NCI-H2107 treated with DMSO at 0.1 percent for 48 hours (cell line): Measurements from ENCODE around the gene NECTIN2.
A peak's percentile ranks its signal among the peaks of the same experiment; 100 is the strongest.

Experiments
- DNase-seq: peaks from one replicate; lab custom pipeline; 2025; ENCODE audit not compliant: unreplicated experiment; lab: John Stamatoyannopoulos, UW

The NECTIN2 gene

GRCh38 chr19:44845612-44846454 lies at the start of gene NECTIN2:
Gene NECTIN2 (plus strand): TSS chr19:44846297. CDS start chr19:44846526, 229 bp downstream.
- peak; percentile 91 for DNase-seq

GRCh38 chr19:44796701-44797115 lies 49.4 kb upstream of the NECTIN2 start:
- DNase-seq = peak; percentile 61

DNA sequence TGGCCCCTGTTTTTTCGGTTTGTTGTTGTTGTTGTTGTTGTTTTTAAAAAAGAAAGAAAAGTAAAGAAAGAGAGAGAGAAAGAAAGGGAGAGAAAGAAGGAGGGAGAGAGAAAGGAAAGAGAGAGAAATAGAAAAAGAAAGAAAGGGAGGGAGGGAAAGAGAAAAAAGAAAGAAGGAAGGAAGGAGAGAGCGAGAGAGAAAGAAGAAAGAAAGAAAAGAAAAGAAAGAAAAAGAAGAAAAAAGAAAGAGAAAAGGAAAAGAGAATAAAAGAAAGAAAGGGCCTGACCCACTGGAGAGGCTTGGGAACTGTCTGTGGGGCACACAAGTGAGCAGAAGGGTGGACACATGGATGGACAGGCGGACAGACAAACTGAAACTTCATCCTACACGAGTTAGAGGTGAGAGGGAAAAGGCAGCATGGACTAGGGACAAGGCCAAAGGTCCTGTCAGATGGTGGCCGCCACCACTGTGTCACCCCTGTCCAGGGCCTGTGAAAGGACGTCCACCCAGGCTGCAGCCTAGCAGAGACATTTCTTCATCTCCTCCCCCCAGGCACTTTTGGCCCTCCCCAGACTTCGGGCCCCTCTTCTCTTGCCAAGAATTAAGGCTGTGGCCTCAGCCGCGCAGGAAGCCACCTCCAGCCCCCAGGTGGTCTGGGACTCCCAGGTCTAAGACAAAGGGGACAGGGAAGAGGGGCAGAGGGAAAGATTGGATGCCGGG lies 46.3 kb upstream of the NECTIN2 start:
- DNase-seq = no peak

DNA sequence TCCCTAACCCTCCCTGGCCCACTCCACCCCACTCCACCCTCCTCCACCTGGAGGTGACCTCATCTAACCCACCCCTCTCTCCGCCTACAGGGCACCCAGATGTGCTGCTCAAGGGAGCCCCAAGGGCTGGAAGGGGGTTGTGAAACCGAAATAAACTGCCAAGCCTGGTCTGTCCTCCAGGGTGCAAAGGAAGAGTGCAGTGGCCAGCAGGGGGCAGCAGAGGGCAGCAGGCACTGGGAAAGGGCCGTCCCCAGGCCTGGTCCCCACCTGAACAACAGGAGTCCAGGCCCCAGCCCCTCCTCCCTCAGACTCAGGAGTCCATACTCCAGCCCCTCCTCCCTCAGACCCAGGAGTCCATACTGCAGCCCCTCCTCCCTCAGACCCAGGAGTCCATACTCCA lies 45.6 kb upstream of the NECTIN2 start:
- DNase-seq = peak; percentile 46

- DNase-seq = no peak
Measured at GRCh38 chr19:44803442-44804428, 42.4 kb upstream of the NECTIN2 start.

GRCh38 chr19:44806291-44806690 lies 39.8 kb upstream of the NECTIN2 start:
- DNase-seq = no peak

- peak; percentile 40 for DNase-seq
Measured at GRCh38 chr19:44807162-44807561, 38.9 kb upstream of the NECTIN2 start.

DNA sequence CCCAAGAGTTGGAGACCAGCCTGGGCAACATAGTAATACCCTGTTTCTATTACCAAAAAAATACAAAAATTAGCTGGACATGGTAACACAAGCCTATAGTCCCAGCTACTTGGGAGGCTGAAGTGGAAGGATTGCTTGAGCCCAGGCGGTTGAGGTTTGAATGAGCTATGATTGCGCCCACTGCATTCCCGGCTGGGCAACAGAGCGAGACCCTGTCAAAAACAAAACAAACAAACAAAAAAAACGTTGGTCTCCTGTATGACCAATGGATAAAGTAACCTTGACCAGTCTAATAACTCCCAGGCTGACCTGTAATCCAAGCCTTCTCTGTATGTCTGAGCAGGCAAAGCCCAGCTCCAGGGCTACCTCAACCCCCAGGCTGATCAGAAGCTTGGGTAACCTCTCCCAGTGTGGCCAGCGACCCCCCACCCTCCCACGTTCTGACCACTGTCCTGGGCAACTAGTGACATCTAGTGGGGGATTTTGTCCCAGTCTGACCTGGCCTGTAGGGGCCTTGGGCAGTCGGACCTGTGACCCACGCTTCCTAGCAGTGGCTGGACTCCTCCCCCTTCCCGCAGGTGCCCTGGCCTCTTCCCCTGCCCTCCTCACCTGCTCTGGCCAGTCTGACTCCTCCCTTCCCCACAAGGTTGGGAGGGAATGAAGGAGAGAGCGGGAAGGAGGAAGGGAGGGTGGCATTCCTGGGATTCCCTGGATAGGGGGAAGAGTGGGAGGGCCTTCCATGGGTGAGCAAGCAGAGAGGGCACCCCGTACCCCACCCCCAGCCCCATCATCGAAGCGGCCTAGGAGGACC lies 38.2 kb upstream of the NECTIN2 start:
- DNase-seq = no peak

DNA sequence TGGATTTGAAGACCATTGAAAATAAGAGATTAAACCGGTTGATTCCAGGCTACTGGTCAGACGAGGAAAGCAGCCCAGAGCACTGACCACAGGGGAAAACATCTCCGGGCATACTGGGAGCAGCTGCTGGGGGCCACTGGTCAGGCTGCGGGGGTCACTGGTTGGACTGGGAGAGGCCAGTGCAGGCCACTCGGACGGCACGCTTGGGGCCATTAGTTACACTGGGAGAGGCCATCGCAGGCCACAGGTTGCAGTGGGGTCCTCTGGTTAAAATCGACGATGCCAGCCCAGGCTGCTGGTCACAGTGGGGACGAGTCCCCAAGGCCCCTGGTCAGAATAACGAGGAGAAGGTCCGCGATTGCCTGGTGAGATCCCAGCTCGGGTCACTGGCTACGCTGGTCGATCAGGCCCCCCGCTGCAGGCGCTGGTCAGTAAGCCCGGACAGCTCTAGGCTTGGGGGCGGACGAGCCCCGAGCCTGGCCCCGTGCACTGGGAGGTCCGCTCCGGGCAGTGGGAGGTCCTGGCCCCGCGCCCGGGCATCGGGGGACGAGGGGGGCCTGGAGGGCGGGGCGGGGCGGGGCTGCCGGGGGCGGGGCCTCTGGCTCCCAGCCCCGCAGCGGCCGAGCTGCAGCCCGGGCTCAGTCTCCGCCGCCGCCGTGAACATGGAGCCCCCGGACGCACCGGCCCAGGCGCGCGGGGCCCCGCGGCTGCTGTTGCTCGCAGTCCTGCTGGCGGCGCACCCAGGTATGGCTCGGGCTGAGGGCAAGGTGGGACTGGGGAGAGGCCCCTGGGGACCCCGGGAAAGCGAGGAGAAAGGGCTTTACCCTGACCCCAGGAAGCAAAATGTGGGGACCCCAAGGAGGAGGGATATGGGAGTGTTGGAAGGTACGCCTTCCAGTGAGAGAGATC lies 37.4 kb upstream of the NECTIN2 start, which contains the start of gene BCAM:
Gene BCAM, plus strand, starts transcription at position 641 of the 909 bp plus-strand sequence. Its CDS starts 22 bp downstream, at position 663.
- DNase-seq = no peak

DNA sequence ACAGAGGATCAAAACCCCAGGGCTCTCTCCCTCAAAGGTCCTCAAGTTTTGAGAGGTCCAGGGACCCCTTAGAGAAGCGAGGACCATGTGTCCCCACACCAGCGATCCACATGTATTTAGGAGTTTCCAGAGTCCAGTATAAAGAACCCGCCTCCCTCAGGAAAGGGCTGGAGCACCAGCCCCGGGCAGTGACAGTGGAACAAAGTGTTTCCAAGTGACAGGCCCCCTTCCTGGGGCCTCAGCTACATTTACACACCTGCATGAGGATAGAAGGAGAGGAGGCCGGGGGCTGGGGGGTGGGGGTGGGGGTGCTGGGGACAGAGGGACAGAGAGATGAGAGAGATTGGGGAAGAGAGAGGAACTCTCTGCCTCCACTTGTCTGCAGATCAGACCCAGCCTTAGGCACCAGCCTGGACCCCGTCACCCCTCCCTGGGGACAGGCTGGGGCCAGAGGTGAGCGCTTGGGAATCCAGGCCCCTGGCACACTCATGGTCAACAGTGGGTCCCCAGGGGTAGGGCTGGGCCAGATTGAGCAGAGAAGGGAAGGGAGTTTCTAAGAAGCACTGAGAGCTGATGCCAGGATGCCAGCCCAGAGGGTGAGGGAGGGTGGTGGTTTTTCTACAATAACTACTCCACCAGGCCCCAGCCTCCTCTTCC lies 36.4 kb upstream of the NECTIN2 start:
- no peak for DNase-seq

- DNase-seq = no peak
Measured at GRCh38 chr19:44810234-44811121, 35.6 kb upstream of the NECTIN2 start.

GRCh38 chr19:44811122-44811419 lies 35.0 kb upstream of the NECTIN2 start:
- DNase-seq = no peak

- no peak for DNase-seq
Measured at GRCh38 chr19:44812142-44812718, 33.9 kb upstream of the NECTIN2 start.

DNA sequence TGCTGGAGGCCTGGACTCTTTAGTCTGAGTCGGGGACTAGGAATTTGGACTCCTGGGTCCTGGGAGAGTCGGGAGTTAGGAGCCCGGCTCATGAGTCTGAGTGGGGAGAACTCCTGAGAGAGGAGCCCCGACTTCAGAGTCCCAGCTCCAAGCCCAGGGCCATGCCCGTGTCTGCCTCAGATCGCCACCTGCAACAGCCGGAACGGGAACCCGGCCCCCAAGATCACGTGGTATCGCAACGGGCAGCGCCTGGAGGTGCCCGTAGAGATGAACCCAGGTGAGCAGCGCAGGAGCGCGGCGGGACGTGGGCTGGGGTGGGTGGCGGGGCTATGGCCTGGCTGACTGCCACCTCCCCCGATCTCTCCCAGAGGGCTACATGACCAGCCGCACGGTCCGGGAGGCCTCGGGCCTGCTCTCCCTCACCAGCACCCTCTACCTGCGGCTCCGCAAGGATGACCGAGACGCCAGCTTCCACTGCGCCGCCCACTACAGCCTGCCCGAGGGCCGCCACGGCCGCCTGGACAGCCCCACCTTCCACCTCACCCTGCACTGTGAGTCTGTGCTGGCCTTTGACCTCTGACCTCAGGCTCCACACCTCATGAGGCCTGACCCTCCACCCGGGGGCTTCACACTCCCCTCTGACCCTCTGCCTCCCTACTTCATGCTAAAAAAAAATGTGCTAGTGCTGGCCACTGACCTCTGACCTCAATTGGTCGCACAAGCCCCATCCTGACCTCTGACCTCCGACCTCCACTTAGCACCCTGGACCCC lies 32.8 kb upstream of the NECTIN2 start:
- no peak for DNase-seq

GRCh38 chr19:44813841-44814470 lies 32.1 kb upstream of the NECTIN2 start:
- DNase-seq = no peak

DNA sequence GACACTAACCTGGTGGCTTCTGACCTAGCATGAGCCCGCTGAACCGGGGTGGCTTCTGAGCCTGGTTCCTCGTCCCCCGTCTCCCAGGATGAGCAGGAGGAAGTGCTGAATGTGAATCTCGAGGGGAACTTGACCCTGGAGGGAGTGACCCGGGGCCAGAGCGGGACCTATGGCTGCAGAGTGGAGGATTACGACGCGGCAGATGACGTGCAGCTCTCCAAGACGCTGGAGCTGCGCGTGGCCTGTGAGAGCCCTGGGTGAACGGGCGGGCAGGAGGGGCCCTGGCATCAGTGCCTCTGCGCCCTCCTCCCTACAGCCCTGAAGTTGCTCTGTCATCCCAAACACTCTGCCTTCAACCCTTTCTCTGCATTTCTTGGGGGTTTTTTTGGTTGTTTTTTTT lies 31.6 kb upstream of the NECTIN2 start:
- no peak for DNase-seq
